ENCODE results near the gene PCSK5. TPM values are rescaled to one million over a fixed set of nuclear protein-coding genes. Genes with fewer than 3 reads are reported as not detected.

The PCSK5 gene
- total RNA-seq, 2 experiments from 2014 or later, result 0.76 TPM; not detected in 1

DNA sequence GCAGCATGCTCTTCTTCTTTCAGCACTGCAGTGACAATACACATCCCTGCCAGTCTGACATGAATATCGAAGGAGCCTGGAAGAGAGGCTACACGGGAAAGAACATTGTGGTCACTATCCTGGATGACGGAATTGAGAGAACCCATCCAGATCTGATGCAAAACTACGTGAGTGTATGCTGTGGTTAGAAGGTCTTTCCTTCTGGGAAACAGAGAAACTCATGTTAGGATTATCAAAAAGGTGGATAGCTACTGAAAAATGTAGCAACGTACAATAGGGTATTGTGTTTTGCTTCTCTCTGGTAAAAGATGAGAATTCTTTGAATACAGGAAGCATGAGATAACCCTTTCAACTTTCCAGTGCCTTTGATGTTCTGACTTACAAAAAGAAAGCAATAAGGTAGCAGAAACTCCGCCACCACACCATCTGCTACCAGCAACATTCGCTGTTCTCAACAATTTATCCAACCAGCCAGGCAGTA, 133.3 kb downstream of the PCSK5 start:
- Histone ChIP-seq H3K9me2 (ENCODE audit: insufficient read depth, low read length) (no peaks in the 10 kb centered on the region), H3K79me2 (ENCODE audit: insufficient read depth, low read depth, low read length) (no peaks in the 10 kb centered on the region), H4K20me1 (ENCODE audit: insufficient read depth, low read length) (no peaks in the 10 kb centered on the region), H3K9me3 (ENCODE audit: low read length) (no peaks in the 10 kb centered on the region), H3K27ac (ENCODE audit: low read depth, low read length, poor library complexity, severe bottlenecking) (no peak overlapping the region), H3K4me2 (ENCODE audit: low read length) (no peak overlapping the region), H3K4me3 (ENCODE audit: low read depth, low read length, poor library complexity, severe bottlenecking) (no peak overlapping the region), H3K36me3 (ENCODE audit: insufficient read depth, low read length) (no peaks in the 10 kb centered on the region), H3K4me1 (ENCODE audit: insufficient read depth, low read length, poor library complexity, severe bottlenecking) (no peaks in the 10 kb centered on the region), H2AFZ (ENCODE audit: low read length) (no peak overlapping the region)
- intact Hi-C loops (cut with micrococcal nuclease; ENCODE audit: unreplicated experiment), result no loop called here
- CTCF ChIA-PET (ENCODE audit: unreplicated experiment), result no interaction called here
- no TSS peak for BruUV-seq (replicated peaks)
- POLR2A ChIA-PET, result no interaction called here
- TF ChIP-seq EZH2phosphoT487 (IDR thresholded peaks at IDR 0.05; ENCODE audit: borderline replicate concordance, low read depth, low read length) (no peak), CTCF (conservative IDR thresholded peaks at IDR 0.05; ENCODE audit: low read length) (no peak)
- no peak for DNase-seq (ENCODE audit: low spot score)

DNA sequence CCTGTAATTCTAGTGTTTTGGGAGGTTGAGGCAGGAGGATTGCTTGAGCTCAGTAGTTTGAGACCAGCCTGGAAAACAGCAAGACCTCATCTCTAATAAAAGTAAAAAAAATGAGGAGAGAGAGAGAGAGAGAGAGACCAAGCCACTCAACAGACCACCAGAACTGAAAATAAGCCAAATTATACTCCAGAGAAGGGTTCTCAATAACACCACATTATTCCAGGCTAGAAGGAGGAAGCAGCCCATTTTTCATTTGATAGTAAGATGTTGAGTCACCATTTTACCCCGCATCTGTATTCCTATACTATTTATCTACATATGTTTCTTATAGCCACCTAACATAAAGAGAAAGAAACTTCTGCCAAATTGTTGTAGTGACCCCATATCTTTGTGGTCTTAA, 134.8 kb downstream of the PCSK5 start:
- Histone ChIP-seq H3K9me2 (ENCODE audit: insufficient read depth, low read length) (no peaks in the 10 kb centered on the region), H3K9me3 (ENCODE audit: low read length) (no peaks in the 10 kb centered on the region), H3K4me3 (ENCODE audit: low read depth, low read length, poor library complexity, severe bottlenecking) (no peak overlapping the region), H3K79me2 (ENCODE audit: insufficient read depth, low read depth, low read length) (no peaks in the 10 kb centered on the region), H3K4me2 (ENCODE audit: low read length) (no peak overlapping the region), H3K36me3 (ENCODE audit: insufficient read depth, low read length) (no peaks in the 10 kb centered on the region), H3K4me1 (ENCODE audit: insufficient read depth, low read length, poor library complexity, severe bottlenecking) (no peaks in the 10 kb centered on the region), H2AFZ (ENCODE audit: low read length) (no peak overlapping the region), H4K20me1 (ENCODE audit: insufficient read depth, low read length) (no peaks in the 10 kb centered on the region), H3K27ac (ENCODE audit: low read depth, low read length, poor library complexity, severe bottlenecking) (no peak overlapping the region)
- BruUV-seq (replicated peaks), result no TSS peak
- TF ChIP-seq EZH2phosphoT487 (IDR thresholded peaks at IDR 0.05; ENCODE audit: borderline replicate concordance, low read depth, low read length) (no peak), CTCF (conservative IDR thresholded peaks at IDR 0.05; ENCODE audit: low read length) (no peak)
- intact Hi-C loops (cut with micrococcal nuclease; ENCODE audit: unreplicated experiment), result no loop called here
- DNase-seq (ENCODE audit: low spot score), result no peak
- ChIA-PET POLR2A (interaction anchor here (0.6 kb wide), 1 partner anchor 200 kb away, joined by 3 read pairs; no protein-coding TSS in a partner anchor), CTCF (ENCODE audit: unreplicated experiment) (no interaction called here)

- Histone ChIP-seq H3K4me2 (ENCODE audit: low read length) (no peak overlapping the region), H3K9me2 (ENCODE audit: insufficient read depth, low read length) (no peaks in the 10 kb centered on the region), H4K20me1 (ENCODE audit: insufficient read depth, low read length) (no peaks in the 10 kb centered on the region), H3K9me3 (ENCODE audit: low read length) (no peaks in the 10 kb centered on the region), H3K79me2 (ENCODE audit: insufficient read depth, low read depth, low read length) (no peaks in the 10 kb centered on the region), H3K4me1 (ENCODE audit: insufficient read depth, low read length, poor library complexity, severe bottlenecking) (no peaks in the 10 kb centered on the region), H3K4me3 (ENCODE audit: low read depth, low read length, poor library complexity, severe bottlenecking) (no peak overlapping the region), H2AFZ (ENCODE audit: low read length) (no peak overlapping the region), H3K36me3 (ENCODE audit: insufficient read depth, low read length) (no peaks in the 10 kb centered on the region), H3K27ac (ENCODE audit: low read depth, low read length, poor library complexity, severe bottlenecking) (no peak overlapping the region)
- no TSS peak for BruUV-seq (replicated peaks)
- TF ChIP-seq CTCF (conservative IDR thresholded peaks at IDR 0.05; ENCODE audit: low read length) (no peak), EZH2phosphoT487 (IDR thresholded peaks at IDR 0.05; ENCODE audit: borderline replicate concordance, low read depth, low read length) (no peak)
- intact Hi-C loops (cut with micrococcal nuclease; ENCODE audit: unreplicated experiment), result no loop called here
- no peak for DNase-seq (ENCODE audit: low spot score)
- ChIA-PET CTCF (ENCODE audit: unreplicated experiment) (no interaction called here), POLR2A (no interaction called here)
Measured at GRCh38 chr9:76026796-76027195, 136.3 kb downstream of the PCSK5 start.

All from OCI-LY7 (cell line).